OCI-LY7 (cell line): ENCODE data around the gene SLC35G2. TPM values are rescaled to one million over a fixed set of nuclear protein-coding genes. Genes with fewer than 3 reads are reported as not detected.

Experiments used
- BruUV-seq: library from RNA; stranded (reverse); fragments of 400-500 nt; replicated peaks from 2 replicates; lab custom pipeline; 2021; lab: Mats Ljungman, UMichigan
- CTCF ChIA-PET: fragments of 300-600 bp; sonication (Branson Sonifier 250); formaldehyde crosslinking; loops from one replicate; lab custom pipeline; 2022; ENCODE audit warnings: antibody characterized with exemption; ENCODE audit not compliant: unreplicated experiment; lab: Charles Lee
- POLR2A ChIA-PET: fragments of 300-600 bp; sonication (Branson Sonifier 250); formaldehyde crosslinking; loops from one replicate; lab custom pipeline; 2022; ENCODE audit warnings: antibody characterized with exemption; lab: Charles Lee
- DNase-seq: peaks from one replicate; pipeline ENCODE4 v3.0.0-alpha.2; 2015; ENCODE audit warnings: low spot score
- H2AFZ ChIP-seq: fragments of 200-600 bp; sonication (generic), shearing (Covaris generic); 2 replicates; pipeline ENCODE4 v1.6.1; 2014; ENCODE audit warnings: mild to moderate bottlenecking, antibody characterized with exemption, low read length, moderate library complexity
- H3K27ac ChIP-seq: fragments of 200-600 bp; sonication (generic); 2 replicates; pipeline ENCODE4 v1.5.1; 2014; ENCODE audit warnings: mixed run types, low read depth, mild to moderate bottlenecking, moderate library complexity, low read length, inconsistent platforms; ENCODE audit not compliant: poor library complexity, severe bottlenecking
- H3K36me3 ChIP-seq: fragments of 200-600 bp; sonication (generic); 2 replicates; pipeline ENCODE4 v1.6.1; 2014; ENCODE audit warnings: mild to moderate bottlenecking, antibody characterized with exemption, low read length, moderate library complexity, mixed read lengths; ENCODE audit not compliant: insufficient read depth
- H3K4me1 ChIP-seq: fragments of 200-600 bp; sonication (generic); 2 replicates; pipeline ENCODE4 v1.5.1; 2014; ENCODE audit warnings: mild to moderate bottlenecking, low read length; ENCODE audit not compliant: insufficient read depth, poor library complexity, severe bottlenecking
- H3K4me2 ChIP-seq: fragments of 200-600 bp; sonication (generic); 2 replicates; pipeline ENCODE4 v1.6.1; 2014; ENCODE audit warnings: mild to moderate bottlenecking, low read length
- H3K4me3 ChIP-seq: fragments of 200-600 bp; sonication (generic); 2 replicates; pipeline ENCODE4 v1.5.1; 2014; ENCODE audit warnings: mild to moderate bottlenecking, low read depth, low read length; ENCODE audit not compliant: poor library complexity, severe bottlenecking
- H3K79me2 ChIP-seq: fragments of 200-600 bp; sonication (generic); 2 replicates; pipeline ENCODE4 v1.6.1; 2016; ENCODE audit warnings: low read depth, mild to moderate bottlenecking, low read length, moderate library complexity, mixed read lengths; ENCODE audit not compliant: insufficient read depth
- H3K9me2 ChIP-seq: fragments of 200-600 bp; sonication (generic); 2 replicates; pipeline ENCODE4 v1.6.1; 2016; ENCODE audit warnings: mild to moderate bottlenecking, low read length, mixed read lengths; ENCODE audit not compliant: insufficient read depth
- H3K9me3 ChIP-seq: fragments of 200-600 bp; sonication (generic); 2 replicates; pipeline ENCODE4 v1.6.1; 2014; ENCODE audit warnings: mild to moderate bottlenecking, mixed run types, low read length, mixed read lengths
- H4K20me1 ChIP-seq: fragments of 200-600 bp; sonication (generic); 2 replicates; pipeline ENCODE4 v1.6.1; 2014; ENCODE audit warnings: mild to moderate bottlenecking, antibody characterized with exemption, low read length, moderate library complexity, mixed read lengths; ENCODE audit not compliant: insufficient read depth
- CTCF ChIP-seq: fragments of 200-600 bp; sonication (generic); conservative IDR thresholded peaks from 2 replicates; pipeline ENCODE4 v1.5.1; 2014; ENCODE audit warnings: mild to moderate bottlenecking, antibody characterized with exemption, low read length, moderate library complexity, mixed read lengths
- EZH2phosphoT487 ChIP-seq: fragments of 200-600 bp; sonication (generic); IDR thresholded peaks from 2 replicates; pipeline ENCODE4 v1.6.1; 2018; ENCODE audit warnings: low read depth, borderline replicate concordance, mild to moderate bottlenecking, mixed run types, antibody characterized with exemption, low read length, moderate library complexity, mixed read lengths
- intact Hi-C: fragments of 100-400 bp; cut with micrococcal nuclease; formaldehyde crosslinking; loops from one replicate; pipeline ENCODE4 v1.10.0; 2022; ENCODE audit not compliant: unreplicated experiment
- total RNA-seq, 2 experiments: library from RNA; depleted of rRNA in 1 of 2; stranded (reverse); fragments of >200 nt in 1 of 2; shearing (Covaris generic) in 1 of 2; gene quantifications; 2 replicates each; pipeline ENCODE4 v1.2.3, GENCODE V29; 2014 to 2022

SLC35G2 gene
- total RNA-seq, 2 experiments from 2014 or later = 0.40 TPM; not detected in 1

GRCh38 chr3:136842294-136842693 is 23.4 kb downstream of the SLC35G2 start:
- Histone ChIP-seq H3K27ac (no peak overlapping the region), H3K36me3 (peaks cover 44% of the 10 kb centered on the region), H3K4me1 (no peaks in the 10 kb centered on the region), H4K20me1 (0 out of 2 replicates have a peak, but pooled peaks cover 3% of the 10 kb centered on the region), H3K4me3 (no peak overlapping the region), H3K79me2 (no peaks in the 10 kb centered on the region), H2AFZ (no peak overlapping the region), H3K9me2 (no peaks in the 10 kb centered on the region), H3K9me3 (no peaks in the 10 kb centered on the region), H3K4me2 (no peak overlapping the region)
- TF ChIP-seq CTCF = no peak
- TF ChIP-seq EZH2phosphoT487 = no peak
- no peak for DNase-seq
- BruUV-seq = no TSS peak
- intact Hi-C loops = no loop called here
- CTCF ChIA-PET = no interaction called here
- POLR2A ChIA-PET = interaction anchor here (1.3 to 1.5 kb wide), 2 partner anchors 14 to 19 kb away, joined by 3 to 4 read pairs; no protein-coding TSS in a partner anchor

- H3K36me3 ChIP-seq = peaks cover 32% of the 10 kb centered on the region
- no peak overlapping the region for H3K4me3 ChIP-seq
- H3K4me2 ChIP-seq = no peak overlapping the region
- H2AFZ ChIP-seq = no peak overlapping the region
- no TSS peak for BruUV-seq
- TF ChIP-seq CTCF (no peak), EZH2phosphoT487 (no peak)
- no peak for DNase-seq
- no peaks in the 10 kb centered on the region for H3K9me2 ChIP-seq
- H3K4me1 ChIP-seq = no peaks in the 10 kb centered on the region
- 0 out of 2 replicates have a peak, but pooled peaks cover 3% of the 10 kb centered on the region for H4K20me1 ChIP-seq
- H3K79me2 ChIP-seq = no peaks in the 10 kb centered on the region
- intact Hi-C loops = no loop called here
- ChIA-PET POLR2A (interaction anchor here (0.7 to 2.1 kb wide), 2 partner anchors 16 to 18 kb away, joined by 5 to 11 read pairs; no protein-coding TSS in a partner anchor), CTCF (no interaction called here)
- no peak overlapping the region for H3K27ac ChIP-seq
- no peaks in the 10 kb centered on the region for H3K9me3 ChIP-seq
Measured at GRCh38 chr3:136844724-136845123, 25.8 kb downstream of the SLC35G2 start.

GRCh38 chr3:136852180-136852579 is 33.3 kb downstream of the SLC35G2 start:
- CTCF ChIA-PET = no interaction called here

More at GRCh38 chr3:136852180-136852579, 33.3 kb downstream of the SLC35G2 start:
- Histone ChIP-seq H3K4me2 (no peak overlapping the region), H3K9me3 (peaks cover 5% of the 10 kb centered on the region; the same call in 1 of the 2 replicates), H4K20me1 (no peaks in the 10 kb centered on the region), H3K36me3 (peaks cover 27% of the 10 kb centered on the region), H3K79me2 (no peaks in the 10 kb centered on the region; the same call in 1 of the 2 replicates), H3K9me2 (no peaks in the 10 kb centered on the region), H3K4me1 (peaks cover 5% of the 10 kb centered on the region), H2AFZ (no peak overlapping the region), H3K4me3 (no peak overlapping the region), H3K27ac (no peak overlapping the region)
- intact Hi-C loops = no loop called here
- BruUV-seq = no TSS peak
- TF ChIP-seq EZH2phosphoT487 (no peak), CTCF (no peak)
- no peak for DNase-seq
- POLR2A ChIA-PET = interaction anchor here (0.7 to 1.7 kb wide), 4 partner anchors 9 to 655 kb away, joined by 3 to 12 read pairs (median 3); partner anchors contain the start of gene NCK1
